NB4 (cell line): ENCODE data around the gene CTTNBP2.

Experiments
- CTCF ChIP-seq: IDR thresholded peaks from one replicate; pipeline ENCODE4 v1.5.1; 2012; ENCODE audit warnings: low read depth, low read length
- POLR2A ChIP-seq: IDR thresholded peaks from 2 replicates; pipeline ENCODE4 v1.6.1; 2011; ENCODE audit warnings: mild to moderate bottlenecking; ENCODE audit not compliant: insufficient read length; ENCODE audit errors: extremely low read depth

GRCh38 chr7:117673839-117674238 is 199.4 kb downstream of the CTTNBP2 start:
- no peak for TF ChIP-seq CTCF
- no peak for TF ChIP-seq POLR2A
